ENCODE measurements around the gene SCO1. TPM values are rescaled to one million over a fixed set of nuclear protein-coding genes. Genes with fewer than 3 reads are reported as not detected.
A peak's percentile ranks its signal among the peaks of the same experiment; 100 is the strongest.

The SCO1 gene
- total and polyA plus RNA-seq, 2 donors (not counting 1 experiment from before 2014, with no cell fraction given): 16.7 to 56.6 TPM

DNA sequence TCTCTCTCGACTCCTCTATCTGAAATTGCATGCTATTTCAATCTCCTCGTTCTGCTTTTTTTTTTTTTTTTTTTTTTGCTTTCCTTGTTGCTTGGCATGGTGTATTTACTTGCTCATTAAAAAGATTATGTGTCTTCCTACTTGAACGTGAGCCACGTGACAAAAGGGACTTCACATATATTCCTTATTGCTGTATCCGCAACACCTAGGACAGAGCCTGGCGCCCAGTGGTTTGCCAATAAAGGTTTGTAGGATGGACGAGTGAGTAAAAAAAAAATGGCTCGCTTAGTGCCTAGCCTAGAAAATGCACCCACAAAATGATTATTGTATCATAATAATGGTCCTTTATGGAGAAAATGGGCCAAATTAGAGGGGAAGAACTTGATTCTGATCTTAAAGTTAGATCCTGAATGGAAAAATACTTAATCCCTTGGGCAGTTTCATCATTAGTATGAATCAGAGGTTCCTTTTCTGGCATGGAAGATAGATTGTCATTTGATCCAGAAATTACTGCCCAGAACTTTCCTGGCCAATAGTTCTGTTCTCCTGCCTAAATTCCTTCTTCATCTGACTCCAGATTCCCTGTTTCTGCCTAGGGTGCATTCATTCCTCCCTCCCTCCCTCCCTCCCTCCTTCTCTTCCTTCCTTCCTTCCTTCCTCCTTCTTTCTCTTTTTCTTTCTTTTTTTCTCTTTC, 46.1 kb upstream of the SCO1 start:
- DNase-seq (ENCODE audit: low read depth in 2 of 2): peak; percentile 47 to 60
- no peak overlapping the region for H2AFZ ChIP-seq (ENCODE audit: low read length)

DNA sequence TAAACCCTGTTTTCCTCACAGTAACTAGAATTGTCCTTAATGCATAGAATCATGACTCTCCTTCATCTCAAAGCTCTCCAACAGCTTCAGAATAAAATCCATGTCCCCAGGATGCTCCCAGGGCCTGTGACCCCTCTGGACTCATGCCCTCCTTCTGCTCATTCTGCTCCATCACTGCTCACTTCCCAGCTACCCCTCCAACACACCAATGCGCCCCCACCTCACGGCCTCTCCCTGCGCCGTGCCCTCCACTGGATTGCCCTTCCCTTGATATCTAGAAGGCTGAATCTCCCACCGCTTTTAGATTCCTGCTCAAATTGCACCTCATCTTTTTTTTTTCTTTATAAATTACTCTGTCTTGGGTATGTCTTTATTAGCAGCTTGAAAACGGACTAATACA, 45.1 kb upstream of the SCO1 start:
- Histone ChIP-seq H3K4me1 (ENCODE audit: control insufficient read depth, extremely low read depth, insufficient read depth, low read length) (no peaks in the 10 kb centered on the region), H3K79me2 (ENCODE audit: control insufficient read depth, insufficient read depth, low read length) (no peaks in the 10 kb centered on the region), H3K4me2 (ENCODE audit: extremely low read depth, insufficient read depth, low read length) (no peak overlapping the region), H3K36me3 (ENCODE audit: control insufficient read depth, insufficient read depth, low read length) (no peaks in the 10 kb centered on the region), H3K9me3 (ENCODE audit: control insufficient read depth, insufficient read depth, low read depth, low read length) (no peaks in the 10 kb centered on the region), H3K9ac (ENCODE audit: insufficient read depth, low read length) (no peak overlapping the region), H4K20me1 (ENCODE audit: control insufficient read depth, extremely low read depth, insufficient read depth, low read length) (no peaks in the 10 kb centered on the region), H3K27ac (ENCODE audit: insufficient read depth, low read length) (no peak overlapping the region), H2AFZ (ENCODE audit: low read length) (no peak overlapping the region), H3K4me3 (replicated peaks in 1 of 4; ENCODE audit: control extremely low read depth in 1 of 4, insufficient read depth in 1 of 4, low read depth in 3 of 4, low read length in 4 of 4) (no peak overlapping the region), H3K27me3 (ENCODE audit: control insufficient read depth, insufficient read depth, low read length) (no peaks in the 10 kb centered on the region)
- no peak for DNase-seq (ENCODE audit: low read depth in 2 of 2)
- TF ChIP-seq, protein P1, sequence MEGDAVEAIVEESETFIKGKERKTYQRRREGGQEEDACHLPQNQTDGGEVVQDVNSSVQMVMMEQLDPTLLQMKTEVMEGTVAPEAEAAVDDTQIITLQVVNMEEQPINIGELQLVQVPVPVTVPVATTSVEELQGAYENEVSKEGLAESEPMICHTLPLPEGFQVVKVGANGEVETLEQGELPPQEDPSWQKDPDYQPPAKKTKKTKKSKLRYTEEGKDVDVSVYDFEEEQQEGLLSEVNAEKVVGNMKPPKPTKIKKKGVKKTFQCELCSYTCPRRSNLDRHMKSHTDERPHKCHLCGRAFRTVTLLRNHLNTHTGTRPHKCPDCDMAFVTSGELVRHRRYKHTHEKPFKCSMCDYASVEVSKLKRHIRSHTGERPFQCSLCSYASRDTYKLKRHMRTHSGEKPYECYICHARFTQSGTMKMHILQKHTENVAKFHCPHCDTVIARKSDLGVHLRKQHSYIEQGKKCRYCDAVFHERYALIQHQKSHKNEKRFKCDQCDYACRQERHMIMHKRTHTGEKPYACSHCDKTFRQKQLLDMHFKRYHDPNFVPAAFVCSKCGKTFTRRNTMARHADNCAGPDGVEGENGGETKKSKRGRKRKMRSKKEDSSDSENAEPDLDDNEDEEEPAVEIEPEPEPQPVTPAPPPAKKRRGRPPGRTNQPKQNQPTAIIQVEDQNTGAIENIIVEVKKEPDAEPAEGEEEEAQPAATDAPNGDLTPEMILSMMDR (conservative IDR thresholded peaks at IDR 0.05 in 1 of 2, IDR thresholded peaks at IDR 0.05 in 1 of 2; ENCODE audit: low read depth in 1 of 2, low read length in 2 of 2): no peak
- no peak for TF ChIP-seq EZH2 (IDR thresholded peaks at IDR 0.05; ENCODE audit: low read length, missing control alignments)

More for the DNA sequence above, 46.1 kb upstream of the SCO1 start:
- Histone ChIP-seq H3K36me3 (ENCODE audit: control insufficient read depth, insufficient read depth, low read length) (no peaks in the 10 kb centered on the region), H3K9ac (ENCODE audit: insufficient read depth, low read length) (no peak overlapping the region), H3K4me3 (replicated peaks in 1 of 4; ENCODE audit: control extremely low read depth in 1 of 4, insufficient read depth in 1 of 4, low read depth in 3 of 4, low read length in 4 of 4) (no peak overlapping the region), H3K4me2 (ENCODE audit: extremely low read depth, insufficient read depth, low read length) (no peak overlapping the region), H3K9me3 (ENCODE audit: control insufficient read depth, insufficient read depth, low read depth, low read length) (no peaks in the 10 kb centered on the region), H3K4me1 (ENCODE audit: control insufficient read depth, extremely low read depth, insufficient read depth, low read length) (no peaks in the 10 kb centered on the region), H3K27me3 (ENCODE audit: control insufficient read depth, insufficient read depth, low read length) (no peaks in the 10 kb centered on the region), H4K20me1 (ENCODE audit: control insufficient read depth, extremely low read depth, insufficient read depth, low read length) (no peaks in the 10 kb centered on the region), H3K79me2 (ENCODE audit: control insufficient read depth, insufficient read depth, low read length) (no peaks in the 10 kb centered on the region), H3K27ac (ENCODE audit: insufficient read depth, low read length) (no peak overlapping the region)
- no peak for TF ChIP-seq EZH2 (IDR thresholded peaks at IDR 0.05; ENCODE audit: low read length, missing control alignments)
- TF ChIP-seq, protein P1 (conservative IDR thresholded peaks at IDR 0.05 in 1 of 2, IDR thresholded peaks at IDR 0.05 in 1 of 2; ENCODE audit: low read depth in 1 of 2, low read length in 2 of 2): no peak

DNA sequence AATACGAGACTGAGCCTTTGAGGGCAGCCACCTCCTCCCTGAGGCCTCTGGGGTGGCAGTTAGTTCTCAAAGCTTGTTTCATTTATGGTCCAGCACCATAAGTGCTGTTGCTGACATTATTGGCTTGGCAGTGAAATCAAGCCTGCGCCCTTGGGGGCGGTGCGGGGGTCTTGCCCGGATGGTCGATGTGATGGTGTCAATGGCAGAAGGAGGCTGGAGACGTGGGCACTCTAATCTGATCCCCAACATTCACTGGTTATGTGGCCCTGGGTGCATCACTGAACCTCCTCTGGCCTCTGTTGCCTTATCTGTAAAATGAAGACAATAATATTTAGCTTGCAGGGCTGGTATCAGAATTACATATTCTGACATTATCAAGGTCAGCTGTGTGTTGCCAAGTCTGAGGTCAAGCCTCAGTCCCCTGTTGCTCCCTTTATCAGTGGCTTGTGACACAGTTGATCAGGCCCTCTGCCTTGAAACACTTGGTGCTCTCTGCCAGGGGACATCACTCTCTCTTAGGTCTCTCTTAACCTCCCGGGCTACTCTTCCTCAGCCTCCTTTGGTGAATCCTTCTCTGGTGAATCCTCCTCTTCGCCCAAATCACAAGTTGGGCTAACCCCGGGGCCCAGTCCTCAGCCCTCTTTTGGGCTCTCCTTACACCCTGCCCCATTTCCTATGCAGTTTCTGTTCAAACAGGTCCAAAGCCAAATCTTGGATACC, 44.2 kb upstream of the SCO1 start:
- Histone ChIP-seq H3K4me1 (ENCODE audit: control insufficient read depth, extremely low read depth, insufficient read depth, low read length) (no peaks in the 10 kb centered on the region), H3K36me3 (ENCODE audit: control insufficient read depth, insufficient read depth, low read length) (no peaks in the 10 kb centered on the region), H3K4me2 (ENCODE audit: extremely low read depth, insufficient read depth, low read length) (no peak overlapping the region), H3K4me3 (replicated peaks in 1 of 4; ENCODE audit: control extremely low read depth in 1 of 4, insufficient read depth in 1 of 4, low read depth in 3 of 4, low read length in 4 of 4) (no peak overlapping the region), H3K9ac (ENCODE audit: insufficient read depth, low read length) (no peak overlapping the region), H3K79me2 (ENCODE audit: control insufficient read depth, insufficient read depth, low read length) (no peaks in the 10 kb centered on the region), H3K27me3 (ENCODE audit: control insufficient read depth, insufficient read depth, low read length) (no peaks in the 10 kb centered on the region), H4K20me1 (ENCODE audit: control insufficient read depth, extremely low read depth, insufficient read depth, low read length) (no peaks in the 10 kb centered on the region), H3K27ac (ENCODE audit: insufficient read depth, low read length) (no peak overlapping the region), H2AFZ (ENCODE audit: low read length) (no peak overlapping the region), H3K9me3 (ENCODE audit: control insufficient read depth, insufficient read depth, low read depth, low read length) (no peaks in the 10 kb centered on the region)
- TF ChIP-seq, protein P1 (conservative IDR thresholded peaks at IDR 0.05 in 1 of 2, IDR thresholded peaks at IDR 0.05 in 1 of 2; ENCODE audit: low read depth in 1 of 2, low read length in 2 of 2): no peak
- TF ChIP-seq EZH2 (IDR thresholded peaks at IDR 0.05; ENCODE audit: low read length, missing control alignments): no peak
- DNase-seq (ENCODE audit: low read depth in 2 of 2): no peak

Data from fibroblast of lung (primary cell).